ENCODE data around the gene CREB5.

The CREB5 gene

DNA sequence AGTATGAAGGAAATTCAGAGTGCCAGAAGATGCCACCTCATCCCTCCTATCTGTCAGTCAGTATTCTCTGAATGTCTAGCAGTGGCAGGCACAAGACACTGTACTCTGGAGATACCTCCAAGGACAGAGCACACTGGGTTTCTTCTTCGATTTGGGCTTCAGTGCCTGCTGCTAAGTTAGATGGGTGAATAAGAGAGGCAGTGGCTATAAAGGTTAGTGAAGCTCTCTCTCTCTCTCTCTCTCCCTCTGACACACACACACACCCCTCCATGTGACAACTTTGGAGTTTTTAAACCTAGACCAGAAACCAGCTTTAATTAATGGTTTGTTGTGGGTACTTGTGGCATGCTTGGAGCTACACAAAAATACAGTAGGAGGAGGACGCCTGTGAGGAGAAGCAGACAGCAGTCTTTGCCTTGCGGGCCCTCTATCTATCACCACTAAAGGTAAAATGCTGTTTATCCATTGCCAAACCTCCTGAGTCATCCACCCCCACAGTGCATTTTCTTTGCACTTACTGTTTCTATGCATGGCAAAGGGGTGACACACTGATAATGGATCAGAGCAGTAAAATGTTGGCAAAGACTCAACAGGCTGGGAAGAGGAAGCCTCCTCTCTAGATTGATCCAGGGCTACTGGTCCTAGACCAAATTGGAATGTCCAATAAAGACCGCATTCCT, 443.4 kb downstream of the CREB5 start:
- TF ChIP-seq, protein P1, sequence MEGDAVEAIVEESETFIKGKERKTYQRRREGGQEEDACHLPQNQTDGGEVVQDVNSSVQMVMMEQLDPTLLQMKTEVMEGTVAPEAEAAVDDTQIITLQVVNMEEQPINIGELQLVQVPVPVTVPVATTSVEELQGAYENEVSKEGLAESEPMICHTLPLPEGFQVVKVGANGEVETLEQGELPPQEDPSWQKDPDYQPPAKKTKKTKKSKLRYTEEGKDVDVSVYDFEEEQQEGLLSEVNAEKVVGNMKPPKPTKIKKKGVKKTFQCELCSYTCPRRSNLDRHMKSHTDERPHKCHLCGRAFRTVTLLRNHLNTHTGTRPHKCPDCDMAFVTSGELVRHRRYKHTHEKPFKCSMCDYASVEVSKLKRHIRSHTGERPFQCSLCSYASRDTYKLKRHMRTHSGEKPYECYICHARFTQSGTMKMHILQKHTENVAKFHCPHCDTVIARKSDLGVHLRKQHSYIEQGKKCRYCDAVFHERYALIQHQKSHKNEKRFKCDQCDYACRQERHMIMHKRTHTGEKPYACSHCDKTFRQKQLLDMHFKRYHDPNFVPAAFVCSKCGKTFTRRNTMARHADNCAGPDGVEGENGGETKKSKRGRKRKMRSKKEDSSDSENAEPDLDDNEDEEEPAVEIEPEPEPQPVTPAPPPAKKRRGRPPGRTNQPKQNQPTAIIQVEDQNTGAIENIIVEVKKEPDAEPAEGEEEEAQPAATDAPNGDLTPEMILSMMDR (conservative IDR thresholded peaks at IDR 0.05; ENCODE audit: low read length): no peak

GRCh38 chr7:28856656-28857055, 444.3 kb downstream of the CREB5 start:
- TF ChIP-seq, protein P1 (conservative IDR thresholded peaks at IDR 0.05; ENCODE audit: low read length): no peak
- peak; percentile 27 for DNase-seq (ENCODE audit: low read depth)

More for the DNA sequence above, 443.4 kb downstream of the CREB5 start:
- no peak overlapping the region for H3K4me3 ChIP-seq (ENCODE audit: low read length)
- peak; percentile 90 for DNase-seq (ENCODE audit: low read depth)

GRCh38 chr7:28858206-28858605, 445.9 kb downstream of the CREB5 start:
- no peak overlapping the region for H3K4me3 ChIP-seq (ENCODE audit: low read length)
- TF ChIP-seq, protein P1 (conservative IDR thresholded peaks at IDR 0.05; ENCODE audit: low read length): no peak
- DNase-seq (ENCODE audit: low read depth): peak; percentile 84

More at GRCh38 chr7:28856656-28857055, 444.3 kb downstream of the CREB5 start:
- H3K4me3 ChIP-seq (ENCODE audit: low read length): no peak overlapping the region

- no peak for DNase-seq (ENCODE audit: low read depth)
- no peak overlapping the region for H3K4me3 ChIP-seq (ENCODE audit: low read length)
- TF ChIP-seq, protein P1 (conservative IDR thresholded peaks at IDR 0.05; ENCODE audit: low read length): no peak
These were observed 446.6 kb downstream of the CREB5 start for GRCh38 chr7:28858895-28859294.

GRCh38 chr7:28861825-28862224, 449.5 kb downstream of the CREB5 start:
- TF ChIP-seq, protein P1 (conservative IDR thresholded peaks at IDR 0.05; ENCODE audit: low read length): no peak
- H3K4me3 ChIP-seq (ENCODE audit: low read length): no peak overlapping the region
- DNase-seq (ENCODE audit: low read depth): no peak

- no peak for DNase-seq (ENCODE audit: low read depth)
- TF ChIP-seq, protein P1 (conservative IDR thresholded peaks at IDR 0.05; ENCODE audit: low read length): no peak
- no peak overlapping the region for H3K4me3 ChIP-seq (ENCODE audit: low read length)
These were observed 450.4 kb downstream of the CREB5 start for GRCh38 chr7:28862595-28863272.
